ENCODE results near the gene TMEM236.
"Not testable (repeated sequence)": the region's sequence is repeated elsewhere in the genome, so short reads cannot be mapped to it uniquely, and the experiment has no call there.

TMEM236 gene, protein sequence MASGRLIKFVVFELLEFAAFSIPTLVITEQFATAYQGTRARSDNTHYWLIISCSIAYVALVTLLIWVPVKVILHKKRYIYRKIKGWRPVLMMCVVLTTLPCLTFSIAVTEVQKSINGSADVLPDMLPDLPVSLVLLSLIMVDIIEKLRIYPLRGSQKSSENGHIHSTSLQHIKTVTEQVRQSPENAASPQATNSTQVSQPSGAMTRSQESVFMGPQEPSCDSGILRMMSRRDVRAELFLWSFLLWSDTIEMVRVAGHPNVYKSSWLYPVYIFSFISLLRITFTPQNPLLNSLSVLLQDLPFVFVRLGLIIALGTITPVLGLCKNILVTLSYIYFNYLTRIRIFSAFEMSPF

DNA sequence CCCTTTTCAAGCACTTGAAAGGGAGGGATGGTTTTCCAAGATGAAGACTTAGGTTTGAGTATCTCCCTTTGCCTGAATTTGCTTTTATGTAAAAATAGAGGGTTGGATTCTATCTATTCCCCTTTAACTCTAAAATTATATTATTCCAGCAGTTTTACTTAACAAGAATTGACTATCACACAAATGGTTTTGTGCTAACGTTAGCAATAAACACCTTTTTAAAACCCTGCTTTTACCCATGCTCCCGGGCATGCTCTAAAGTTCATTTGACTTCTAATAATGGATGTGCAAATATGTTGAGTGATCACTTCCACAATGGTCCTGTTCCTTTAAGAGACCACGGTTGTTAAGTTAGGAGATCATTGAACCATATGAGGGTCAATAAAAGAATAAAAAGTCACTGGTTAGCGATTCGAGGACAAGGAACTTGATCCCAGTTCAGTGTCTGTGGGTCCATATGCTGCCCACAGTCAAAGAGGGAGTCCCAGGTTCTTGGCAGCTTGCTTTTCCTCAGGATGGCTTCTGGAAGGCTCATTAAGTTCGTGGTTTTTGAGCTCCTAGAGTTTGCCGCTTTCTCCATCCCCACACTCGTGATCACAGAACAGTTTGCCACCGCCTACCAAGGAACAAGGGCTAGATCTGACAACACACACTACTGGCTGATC is at the start of gene TMEM236:
TSS of gene TMEM236 (plus strand) at position 421 of the 665 bp plus-strand sequence. CDS start at position 516, 95 bp downstream.
- DNase-seq (ENCODE audit: low read depth, low spot score): no peak

DNA sequence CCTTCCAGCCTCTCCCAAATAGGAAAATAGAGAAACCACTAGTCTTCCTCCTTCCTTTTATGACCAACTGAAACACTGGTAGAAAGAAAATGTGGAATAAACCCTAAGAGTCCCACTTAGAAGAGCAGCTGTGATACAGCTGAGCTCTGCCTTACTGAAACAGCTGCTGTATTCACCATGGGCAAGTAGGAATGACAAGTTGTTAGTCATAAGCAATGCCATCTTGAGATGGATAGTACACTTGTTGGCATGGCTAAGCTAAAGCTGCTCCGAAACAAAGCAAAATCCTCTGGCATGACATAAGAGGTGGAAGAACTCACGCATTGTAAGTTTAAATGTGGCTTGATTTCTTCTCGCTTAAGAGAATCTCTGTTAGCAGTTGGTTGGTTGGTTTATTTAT is 48.3 kb upstream of the TMEM236 start:
- no peak for DNase-seq (ENCODE audit: low read depth, low spot score)

- no peak for DNase-seq (ENCODE audit: low read depth, low spot score)
Measured at GRCh38 chr10:17708821-17709220, 43.2 kb upstream of the TMEM236 start.

- no peak for DNase-seq (ENCODE audit: low read depth, low spot score)
Measured at GRCh38 chr10:17709492-17709891, 42.5 kb upstream of the TMEM236 start.

GRCh38 chr10:17710181-17710580 is 41.8 kb upstream of the TMEM236 start:
- DNase-seq (ENCODE audit: low read depth, low spot score): no peak

DNA sequence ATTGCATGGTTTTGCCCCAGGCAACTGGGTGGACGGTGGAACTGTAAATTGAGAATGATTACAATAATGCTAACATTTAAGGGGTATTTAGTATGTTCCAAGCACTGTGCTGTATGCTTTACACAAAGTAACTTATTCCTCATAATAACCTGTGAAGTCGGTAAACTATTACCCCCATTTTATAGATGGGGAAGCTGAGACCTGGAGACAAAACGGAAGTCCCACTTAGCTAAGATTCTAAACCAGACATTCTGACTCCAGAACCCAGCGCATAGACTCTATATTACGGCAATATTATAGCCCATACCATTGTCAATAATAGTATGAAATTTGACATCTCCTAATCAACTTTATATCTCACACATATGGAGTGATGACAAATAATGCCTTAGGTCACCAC is 39.9 kb upstream of the TMEM236 start:
- no peak for DNase-seq (ENCODE audit: low read depth, low spot score)

GRCh38 chr10:17712717-17713471 is 39.1 kb upstream of the TMEM236 start:
- DNase-seq (ENCODE audit: low read depth, low spot score): no peak

DNA sequence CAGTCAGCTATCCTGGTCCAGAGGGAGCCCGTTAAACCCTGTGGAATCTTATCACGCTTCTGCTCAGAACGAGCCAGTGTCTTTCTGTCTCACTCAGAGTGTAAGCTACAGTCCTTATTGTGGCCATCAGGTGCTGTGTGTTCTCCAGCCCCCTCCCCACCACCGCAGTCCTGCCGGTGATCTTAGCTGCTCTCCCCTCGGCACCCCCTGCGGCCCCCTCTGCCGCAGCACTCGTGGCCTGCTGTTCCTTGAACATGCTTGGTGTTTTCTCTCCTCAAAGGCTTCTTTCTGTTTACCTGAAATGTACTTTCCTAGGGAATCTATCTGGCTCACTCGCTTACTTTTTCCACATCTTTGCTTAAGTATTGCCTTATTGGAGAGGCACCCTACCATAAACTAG is 38.2 kb upstream of the TMEM236 start:
- DNase-seq (ENCODE audit: low read depth, low spot score): no peak

DNA sequence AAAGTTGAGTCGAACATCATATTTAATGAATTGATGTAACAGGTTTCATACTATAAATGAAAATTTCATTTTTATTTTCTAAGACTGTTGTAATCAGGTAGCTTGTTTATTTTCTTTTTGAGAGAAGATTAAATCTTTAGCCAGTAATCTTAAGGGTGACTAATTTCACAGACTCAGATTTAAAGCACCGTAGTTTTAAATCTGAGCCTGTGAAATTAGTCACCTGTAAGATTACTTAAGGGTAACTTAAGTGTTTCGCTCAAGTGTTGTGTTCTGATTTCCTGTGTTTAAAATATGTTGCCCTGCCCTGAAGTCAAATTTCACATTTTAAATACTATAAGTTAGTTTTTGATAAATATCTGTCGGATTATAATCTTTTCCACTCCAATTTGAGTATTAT is 35.8 kb upstream of the TMEM236 start:
- DNase-seq (ENCODE audit: low read depth, low spot score): no peak

GRCh38 chr10:17722317-17723014 is 29.5 kb upstream of the TMEM236 start:
- not testable (repeated sequence) for DNase-seq (ENCODE audit: low read depth, low spot score)

DNA sequence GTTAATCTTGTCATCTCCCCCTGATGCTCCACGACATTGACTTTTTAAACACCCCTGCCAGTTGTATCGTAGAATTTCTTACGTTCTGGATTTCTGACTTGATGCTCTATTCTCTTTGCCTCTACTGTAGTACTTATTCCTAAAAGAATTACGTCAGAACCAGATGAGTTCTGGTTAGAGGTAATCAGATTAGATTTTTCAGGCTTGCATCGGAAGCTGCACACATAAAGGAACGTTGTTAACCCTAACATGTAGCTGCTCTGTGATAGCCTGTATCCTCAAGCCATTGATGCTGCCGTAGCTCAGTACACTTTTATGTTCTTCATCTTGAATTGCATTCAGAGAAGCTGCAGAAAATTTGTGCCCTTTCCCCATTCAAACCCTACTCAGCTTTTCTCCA is 26.3 kb upstream of the TMEM236 start:
- DNase-seq (ENCODE audit: low read depth, low spot score): no peak

DNA sequence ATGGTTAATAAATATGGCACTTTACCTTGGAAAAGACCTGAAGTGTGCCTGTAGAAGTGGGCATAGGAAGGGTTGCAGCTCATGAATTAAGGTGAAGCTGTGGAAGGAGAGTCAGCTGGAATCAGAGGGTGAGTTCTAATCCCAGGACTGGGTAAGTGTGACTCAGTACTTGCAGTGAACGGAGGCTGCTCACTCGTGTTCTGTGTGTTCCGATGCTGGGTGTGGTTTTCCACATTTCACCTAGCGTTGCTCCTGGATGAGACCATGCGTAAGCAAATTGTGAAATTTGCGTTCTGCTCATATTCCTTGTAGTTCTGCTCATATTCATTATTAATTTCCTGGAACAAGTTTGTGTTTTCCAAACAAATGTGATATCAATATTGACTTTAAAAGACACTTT is 22.4 kb upstream of the TMEM236 start:
- DNase-seq (ENCODE audit: low read depth, low spot score): no peak

DNA sequence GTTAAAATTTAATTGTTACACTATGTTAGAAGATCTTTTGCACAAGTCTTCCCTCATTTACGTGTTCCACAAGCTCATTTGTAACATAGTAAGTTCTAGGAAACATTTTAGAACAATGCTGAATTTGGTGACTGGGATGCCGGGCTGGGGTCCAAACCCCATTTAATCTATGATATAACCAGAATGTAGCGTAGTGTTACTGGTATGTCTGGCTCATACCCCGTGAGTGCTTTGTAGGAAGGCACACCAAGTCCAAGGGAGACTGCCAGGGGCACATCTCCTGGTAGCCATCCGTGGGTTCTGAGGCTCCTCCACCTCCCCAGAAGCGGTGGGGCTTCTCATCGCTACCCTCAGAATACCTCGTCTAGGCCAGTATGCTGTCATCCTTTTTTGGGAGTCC is 21.3 kb upstream of the TMEM236 start:
- no peak for DNase-seq (ENCODE audit: low read depth, low spot score)

GRCh38 chr10:17731331-17732020 is 20.5 kb upstream of the TMEM236 start:
- DNase-seq (ENCODE audit: low read depth, low spot score): no peak

GRCh38 chr10:17733620-17734019 is 18.4 kb upstream of the TMEM236 start:
- no peak for DNase-seq (ENCODE audit: low read depth, low spot score)

- DNase-seq (ENCODE audit: low read depth, low spot score): no peak
Measured at GRCh38 chr10:17734432-17735080, 17.4 kb upstream of the TMEM236 start.

DNA sequence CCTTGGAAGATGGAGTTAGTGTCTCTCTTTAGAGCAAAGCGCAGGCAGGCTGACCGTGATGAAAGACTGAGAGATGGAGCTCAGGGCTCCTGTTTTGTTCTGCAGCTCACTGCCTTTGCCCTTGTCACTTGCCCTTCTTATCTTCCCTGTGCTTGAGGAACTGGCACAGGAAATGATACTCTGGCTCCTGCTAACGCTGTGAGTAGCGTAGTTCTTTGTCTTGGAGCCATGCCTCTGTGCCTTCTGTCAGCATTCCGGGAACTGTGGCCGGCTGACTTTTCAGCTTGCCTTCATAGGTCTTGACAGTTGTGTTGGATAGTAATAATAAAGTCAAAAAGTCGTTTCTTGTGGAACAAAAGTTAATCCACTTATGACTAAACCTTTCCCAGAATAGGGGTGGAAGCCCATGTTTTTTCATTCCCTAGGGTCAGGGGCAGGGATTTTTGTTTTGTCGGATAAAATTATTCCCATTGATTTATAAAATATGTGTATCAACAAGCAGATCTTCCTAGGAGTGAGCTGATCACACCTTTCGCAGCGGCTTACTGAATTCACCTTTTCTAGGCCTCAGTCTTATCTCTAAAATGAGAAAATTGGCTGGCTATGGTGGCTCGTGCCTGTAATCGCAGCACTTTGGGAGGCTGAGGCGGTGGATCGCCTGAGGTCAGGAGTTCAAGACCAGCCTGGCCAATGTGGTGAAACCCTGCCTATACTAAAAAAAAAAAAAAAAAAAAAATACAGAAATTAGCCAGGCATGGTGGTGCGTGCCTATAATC is 16.6 kb upstream of the TMEM236 start:
- no peak for DNase-seq (ENCODE audit: low read depth, low spot score)

DNA sequence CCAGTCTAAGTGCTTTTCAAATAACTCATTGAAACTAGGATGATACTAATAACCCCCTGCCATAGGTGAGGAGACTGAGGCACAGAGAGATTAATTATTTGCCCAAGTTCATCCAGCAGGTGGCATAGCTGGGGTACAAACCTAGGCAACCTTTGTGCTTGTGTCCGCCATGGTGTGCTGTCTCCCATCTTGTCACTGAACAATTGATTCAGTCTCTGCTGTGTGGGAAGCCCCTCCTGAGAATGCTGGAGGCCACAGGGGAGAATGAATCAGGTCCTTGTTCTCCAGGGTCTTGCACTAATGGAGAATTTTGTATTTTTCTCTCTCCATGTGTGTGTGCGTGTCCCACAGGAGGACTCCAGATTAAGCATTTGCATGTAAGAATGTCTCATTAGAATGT is 15.8 kb upstream of the TMEM236 start:
- no peak for DNase-seq (ENCODE audit: low read depth, low spot score)

DNA sequence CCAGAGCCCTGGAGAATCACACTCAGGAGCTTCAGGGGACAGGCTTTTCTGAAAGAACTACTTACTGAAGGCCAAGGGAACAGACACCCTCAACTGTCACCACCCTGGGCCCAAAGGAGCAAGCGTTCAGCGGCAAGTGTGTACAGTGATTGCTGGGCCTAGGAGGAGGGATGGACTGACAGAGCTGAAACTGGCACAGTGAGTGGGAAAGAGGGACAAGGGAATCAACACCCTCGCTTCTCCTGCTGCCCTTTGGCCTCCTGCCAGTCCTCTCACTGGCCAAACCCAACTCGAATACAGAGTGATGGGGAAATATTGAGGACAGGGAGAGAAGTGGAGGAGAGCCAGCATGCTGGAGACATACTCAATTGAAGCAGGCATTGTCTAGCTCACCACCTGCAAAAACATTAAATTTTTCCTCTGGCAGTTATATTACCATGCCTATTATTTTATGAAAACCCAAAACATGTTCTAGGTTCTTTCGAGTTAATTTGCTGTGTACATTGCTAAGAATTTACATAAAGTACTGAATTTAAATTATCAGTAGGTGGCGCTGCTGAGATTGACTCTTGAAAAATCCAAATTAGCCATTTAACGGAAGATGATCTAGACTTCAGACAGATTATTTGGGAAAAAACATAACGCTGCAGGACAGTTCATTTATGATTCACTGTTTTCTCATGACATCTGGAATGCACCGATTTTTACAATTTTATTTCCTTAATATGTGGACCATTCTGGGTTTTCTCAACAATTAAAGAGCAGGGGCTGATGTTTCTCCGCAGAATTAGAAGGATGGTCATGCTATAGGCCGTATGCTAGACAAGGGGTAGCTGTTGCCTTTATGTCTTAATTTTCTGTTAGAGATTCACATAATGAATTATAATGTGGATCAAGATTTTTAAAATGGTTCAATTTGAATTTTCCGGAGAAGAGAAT is 14.7 kb upstream of the TMEM236 start:
- no peak for DNase-seq (ENCODE audit: low read depth, low spot score)
